ENCODE measurements around the gene ERC1. TPM values are rescaled to one million over a fixed set of nuclear protein-coding genes. Genes with fewer than 3 reads are reported as not detected.
"Not testable (repeated sequence)": the region's sequence is repeated elsewhere in the genome, so short reads cannot be mapped to it uniquely, and the experiment has no call there.

Gene ERC1
- total RNA-seq, 2 experiments from 2014 or later = 21.7 to 27.0 TPM

DNA sequence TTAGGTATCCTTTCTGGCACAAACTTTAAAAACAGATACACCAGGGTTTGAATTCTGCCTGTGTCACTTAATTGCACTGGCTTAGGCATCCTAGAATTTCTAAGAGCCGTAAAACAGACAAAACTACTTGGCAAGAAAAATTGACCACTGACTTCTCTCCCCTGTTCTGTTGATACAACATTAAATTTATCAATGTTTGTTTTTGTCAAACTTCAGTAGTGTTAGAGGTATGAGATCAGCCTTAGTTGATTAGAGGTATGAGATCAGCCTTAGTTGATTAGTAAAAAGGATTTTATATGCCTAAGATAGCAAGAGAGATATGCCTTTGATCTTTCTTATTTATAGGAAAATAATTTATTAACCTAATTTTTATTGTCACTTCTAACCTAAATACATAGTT lies 320.1 kb downstream of the ERC1 start:
- Mint-ChIP-seq H3K4me3 (no peak overlapping the region), H3K27me3 (no peaks in the 10 kb centered on the region), H3K27ac (no peak overlapping the region), H3K36me3 (ENCODE audit: low read depth) (peaks cover 24% of the 10 kb centered on the region), H3K4me1 (ENCODE audit: low read depth) (no peaks in the 10 kb centered on the region), H3K9me3 (peaks cover 4% of the 10 kb centered on the region)
- TF ChIP-seq, protein P1, sequence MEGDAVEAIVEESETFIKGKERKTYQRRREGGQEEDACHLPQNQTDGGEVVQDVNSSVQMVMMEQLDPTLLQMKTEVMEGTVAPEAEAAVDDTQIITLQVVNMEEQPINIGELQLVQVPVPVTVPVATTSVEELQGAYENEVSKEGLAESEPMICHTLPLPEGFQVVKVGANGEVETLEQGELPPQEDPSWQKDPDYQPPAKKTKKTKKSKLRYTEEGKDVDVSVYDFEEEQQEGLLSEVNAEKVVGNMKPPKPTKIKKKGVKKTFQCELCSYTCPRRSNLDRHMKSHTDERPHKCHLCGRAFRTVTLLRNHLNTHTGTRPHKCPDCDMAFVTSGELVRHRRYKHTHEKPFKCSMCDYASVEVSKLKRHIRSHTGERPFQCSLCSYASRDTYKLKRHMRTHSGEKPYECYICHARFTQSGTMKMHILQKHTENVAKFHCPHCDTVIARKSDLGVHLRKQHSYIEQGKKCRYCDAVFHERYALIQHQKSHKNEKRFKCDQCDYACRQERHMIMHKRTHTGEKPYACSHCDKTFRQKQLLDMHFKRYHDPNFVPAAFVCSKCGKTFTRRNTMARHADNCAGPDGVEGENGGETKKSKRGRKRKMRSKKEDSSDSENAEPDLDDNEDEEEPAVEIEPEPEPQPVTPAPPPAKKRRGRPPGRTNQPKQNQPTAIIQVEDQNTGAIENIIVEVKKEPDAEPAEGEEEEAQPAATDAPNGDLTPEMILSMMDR (IDR thresholded peaks at IDR 0.05) = no peak
- ChIA-PET CTCF (no interaction called here), POLR2A (no interaction called here)
- intact Hi-C loops (cut with micrococcal nuclease) = no loop called here
- ATAC-seq (no peak), DNase-seq (no peak)

DNA sequence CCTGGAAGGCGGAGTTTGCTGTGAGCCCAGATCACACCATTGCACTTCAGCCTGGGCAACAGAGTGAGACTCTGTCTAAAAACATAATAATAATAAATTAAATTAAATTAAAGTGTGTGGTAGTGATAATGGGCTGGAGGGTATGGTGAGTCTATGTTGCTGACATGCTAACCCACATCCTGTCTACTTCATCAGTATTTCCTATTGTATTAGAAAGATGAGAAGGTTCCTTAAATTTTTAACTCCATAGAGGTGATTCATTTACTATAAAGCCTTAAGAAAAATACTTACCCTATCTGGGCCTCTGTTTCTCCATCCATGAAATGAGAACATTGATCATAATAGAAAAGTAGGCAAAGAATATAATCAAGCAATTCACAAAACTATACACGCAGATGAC lies 322.9 kb downstream of the ERC1 start:
- intact Hi-C loops (cut with micrococcal nuclease) = no loop called here
- no peak overlapping the region for H3K4me3 Mint-ChIP-seq
- POLR2A ChIA-PET = no interaction called here
- no peak overlapping the region for H3K27ac Mint-ChIP-seq
- TF ChIP-seq, protein P1 (IDR thresholded peaks at IDR 0.05) = no peak
- peaks cover 4% of the 10 kb centered on the region for H3K9me3 Mint-ChIP-seq
- H3K4me1 Mint-ChIP-seq (ENCODE audit: low read depth) = no peaks in the 10 kb centered on the region
- CTCF ChIA-PET = no interaction called here
- no peaks in the 10 kb centered on the region for H3K27me3 Mint-ChIP-seq
- H3K36me3 Mint-ChIP-seq (ENCODE audit: low read depth) = peaks cover 31% of the 10 kb centered on the region
- no peak for ATAC-seq
- DNase-seq = no peak

DNA sequence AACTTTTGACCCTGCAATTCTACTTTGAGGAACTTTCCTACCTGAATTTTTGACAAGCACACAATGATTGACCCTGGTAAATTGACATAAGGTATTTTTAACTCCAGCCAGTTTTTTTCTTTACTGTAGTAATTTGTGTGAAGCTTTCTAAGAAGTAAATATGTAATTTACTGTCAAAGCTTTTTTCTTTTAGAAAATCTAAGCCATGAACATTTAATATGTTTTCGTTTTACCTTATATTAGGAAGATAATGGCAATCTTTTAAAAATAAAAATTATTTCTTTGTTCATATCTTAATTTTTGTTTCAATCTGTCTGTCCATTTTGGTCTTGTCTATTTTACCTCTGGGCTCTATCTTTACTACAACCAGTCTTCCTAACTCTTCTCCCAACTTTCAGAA lies 323.5 kb downstream of the ERC1 start:
- ATAC-seq = no peak
- intact Hi-C loops (cut with micrococcal nuclease) = no loop called here
- CTCF ChIA-PET = no interaction called here
- Mint-ChIP-seq H3K9me3 (peaks cover 4% of the 10 kb centered on the region), H3K27me3 (no peaks in the 10 kb centered on the region), H3K36me3 (ENCODE audit: low read depth) (peaks cover 31% of the 10 kb centered on the region), H3K4me1 (ENCODE audit: low read depth) (no peaks in the 10 kb centered on the region), H3K4me3 (no peak overlapping the region), H3K27ac (no peak overlapping the region)
- DNase-seq = no peak
- TF ChIP-seq, protein P1 (IDR thresholded peaks at IDR 0.05) = no peak
- POLR2A ChIA-PET = no interaction called here

DNA sequence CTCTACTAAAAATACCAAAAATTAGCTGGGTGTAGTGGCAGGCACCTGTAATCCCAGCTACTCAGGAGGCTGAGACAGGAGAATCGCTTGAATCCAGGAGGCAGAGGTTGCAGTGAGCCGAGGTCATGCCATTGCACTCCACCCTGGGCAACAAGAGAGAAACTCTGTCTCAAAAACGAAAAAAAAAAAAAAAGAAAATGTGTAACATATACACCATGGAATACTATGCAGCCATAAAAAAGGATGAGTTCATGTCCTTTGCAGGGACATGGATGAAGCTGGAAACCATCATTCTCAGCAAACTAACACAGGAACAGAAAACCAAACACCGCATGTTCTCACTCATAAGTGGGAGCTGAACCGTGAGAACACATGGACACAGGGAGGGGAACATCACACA lies 326.0 kb downstream of the ERC1 start:
- H3K4me3 Mint-ChIP-seq; POLR2A ChIA-PET; ATAC-seq; DNase-seq; CTCF ChIA-PET; H3K9me3 Mint-ChIP-seq; H3K27me3 Mint-ChIP-seq; H3K27ac Mint-ChIP-seq; H3K4me1 Mint-ChIP-seq (ENCODE audit: low read depth); intact Hi-C loops (cut with micrococcal nuclease): not testable (repeated sequence)
- peaks cover 30% of the 10 kb centered on the region for H3K36me3 Mint-ChIP-seq (ENCODE audit: low read depth)

DNA sequence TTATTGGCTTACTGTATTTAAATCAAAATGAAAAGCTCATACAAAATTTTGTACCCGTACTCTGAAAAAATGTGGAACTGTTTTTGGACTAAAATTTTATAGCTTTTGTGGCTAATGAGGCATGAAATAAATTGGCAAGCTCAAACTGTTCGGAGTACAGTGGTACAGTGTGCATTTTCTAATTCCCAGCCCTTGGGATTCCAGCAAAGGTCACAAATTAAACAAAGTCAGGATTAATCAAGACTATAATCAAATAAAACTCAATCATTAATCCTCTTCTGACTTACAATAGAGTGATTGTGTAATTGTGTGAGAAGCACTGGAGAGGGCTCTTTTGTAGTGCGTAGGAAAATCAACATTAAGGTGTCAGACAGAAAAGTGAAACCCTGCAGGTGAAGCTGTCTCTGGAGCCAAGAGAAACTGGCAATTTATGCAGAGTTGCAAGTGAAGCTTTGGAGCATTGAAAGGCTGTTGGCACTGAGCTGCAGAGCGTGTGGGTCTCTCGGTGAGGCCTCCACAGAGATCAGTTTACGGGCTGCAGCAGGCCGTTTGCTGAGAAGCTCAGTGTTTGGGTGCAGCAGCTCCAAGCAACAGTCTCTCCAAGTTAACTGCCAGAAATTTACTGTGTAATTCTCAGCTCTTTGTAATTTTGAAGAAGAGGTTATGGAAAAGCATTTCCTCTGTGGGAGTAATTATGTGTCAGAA lies 327.5 kb downstream of the ERC1 start:
- CTCF ChIA-PET = interaction anchor here (0.6 to 2.1 kb wide), 5 partner anchors 10 to 622 kb away, joined by 3 to 6 read pairs (median 4); no protein-coding TSS in a partner anchor
- peaks cover 6% of the 10 kb centered on the region for H3K4me1 Mint-ChIP-seq (ENCODE audit: low read depth)
- H3K4me3 Mint-ChIP-seq = no peak overlapping the region
- H3K27ac Mint-ChIP-seq = no peak overlapping the region
- peaks cover 2% of the 10 kb centered on the region for H3K9me3 Mint-ChIP-seq
- TF ChIP-seq, protein P1 (IDR thresholded peaks at IDR 0.05) = no peak
- H3K36me3 Mint-ChIP-seq (ENCODE audit: low read depth) = peaks cover 19% of the 10 kb centered on the region
- ATAC-seq = no peak
- POLR2A ChIA-PET = interaction anchor here (0.5 to 1.4 kb wide), 2 partner anchors 26 to 34 kb away, joined by 3 to 4 read pairs; no protein-coding TSS in a partner anchor
- H3K27me3 Mint-ChIP-seq = no peaks in the 10 kb centered on the region
- intact Hi-C loops (cut with micrococcal nuclease) = no loop called here
- no peak for DNase-seq

Measured in activated CD8-positive, alpha-beta T cell treated with anti-CD3 and anti-CD28 coated beads for 36 hours (primary cell).